Measurements from ENCODE around the gene COPZ2.

Gene COPZ2

GRCh38 chr17:48055531-48056245, 18.1 kb upstream of the COPZ2 start:
- Histone ChIP-seq H3K4me2 (ENCODE audit: insufficient read depth, low read length) (no peak overlapping the region), H3K4me3 (ENCODE audit: low read depth in 1 of 2, low read length in 2 of 2) (no peak overlapping the region), H3K27ac (ENCODE audit: low read length) (peak overlapping the region; percentile 48; the same call in 1 of the 2 replicates), H3K79me2 (ENCODE audit: insufficient read depth, low read length) (peaks cover 85% of the 10 kb centered on the region), H3K27me3 (ENCODE audit: insufficient read depth, low read length, poor library complexity) (no peaks in the 10 kb centered on the region), H3K36me3 (ENCODE audit: insufficient read depth, low read length) (peaks cover 99% of the 10 kb centered on the region), H2AFZ (ENCODE audit: low read depth, low read length) (no peak overlapping the region), H3K9ac (ENCODE audit: low read depth, low read length) (no peak overlapping the region), H3K4me1 (ENCODE audit: insufficient read depth, low read length) (peaks cover 48% of the 10 kb centered on the region), H4K20me1 (ENCODE audit: insufficient read depth, low read length) (peaks cover 97% of the 10 kb centered on the region), H3K9me3 (ENCODE audit: insufficient read depth, low read length, severe bottlenecking) (no peaks in the 10 kb centered on the region)
- TF ChIP-seq CTCF (IDR thresholded peaks at IDR 0.05; ENCODE audit: borderline replicate concordance, extremely low read depth, low read length, poor library complexity, severe bottlenecking) = no peak
- TF ChIP-seq EZH2 (IDR thresholded peaks at IDR 0.05; ENCODE audit: borderline replicate concordance, low read depth, low read length, severe bottlenecking) = no peak
- ATAC-seq (ENCODE audit: insufficient read depth, low read depth) (peak; percentile 57; the same call in 2 of the 3 replicates), DNase-seq (peak; percentile 39)

DNA sequence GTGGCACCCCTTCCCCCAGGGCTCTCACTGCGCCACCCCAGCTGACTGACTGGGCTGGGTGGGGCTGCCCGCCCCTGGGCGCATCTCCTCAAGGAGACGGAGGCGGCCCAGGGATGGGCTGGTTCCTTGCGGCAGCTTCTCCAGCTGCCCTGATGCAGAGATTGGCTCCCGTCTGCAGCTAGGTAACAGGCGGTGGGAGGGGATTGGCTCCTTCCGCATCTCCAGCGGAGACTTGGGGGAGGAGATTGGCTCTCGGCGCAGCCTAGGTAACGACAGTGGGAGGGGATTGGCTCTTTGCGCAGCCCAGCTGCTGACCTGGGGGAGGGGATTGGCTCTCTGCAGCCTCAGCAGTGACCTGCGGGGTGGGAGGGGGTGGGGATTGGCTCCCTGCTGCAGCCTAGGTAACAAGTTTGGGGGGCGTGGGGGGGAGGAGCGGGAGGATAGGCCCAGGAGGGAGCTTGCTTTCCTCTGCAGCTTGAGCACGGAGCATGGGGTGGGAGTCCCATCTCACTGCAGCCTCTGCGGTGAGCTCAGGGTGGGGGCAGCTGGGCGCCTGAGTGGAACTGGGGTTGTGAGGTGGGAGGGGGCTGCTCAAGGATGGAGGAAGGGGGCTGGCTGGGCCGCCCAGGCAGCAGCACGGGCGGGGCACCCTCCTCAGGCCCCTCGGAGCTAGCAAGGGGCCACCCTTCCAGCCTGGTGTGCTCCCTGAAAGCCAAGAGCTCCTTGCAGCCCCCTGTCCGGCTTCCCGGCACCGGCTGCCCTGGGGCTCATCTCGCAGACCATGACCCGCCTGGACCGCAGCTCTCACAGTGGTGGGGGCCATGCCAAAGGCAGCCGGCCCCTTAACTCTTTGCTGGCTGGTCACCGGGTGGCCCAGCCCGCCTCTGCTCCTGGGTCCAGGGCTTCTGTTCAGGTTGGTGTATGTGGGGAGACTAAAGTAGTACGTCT, 16.9 kb upstream of the COPZ2 start:
- DNase-seq (no peak), ATAC-seq (ENCODE audit: insufficient read depth, low read depth) (no peak)
- H3K79me2 ChIP-seq (ENCODE audit: insufficient read depth, low read length) = peaks cover 88% of the 10 kb centered on the region
- H3K9ac ChIP-seq (ENCODE audit: low read depth, low read length) = no peak overlapping the region
- no peaks in the 10 kb centered on the region for H3K9me3 ChIP-seq (ENCODE audit: insufficient read depth, low read length, severe bottlenecking)
- H4K20me1 ChIP-seq (ENCODE audit: insufficient read depth, low read length) = peaks cover 97% of the 10 kb centered on the region
- peaks cover 93% of the 10 kb centered on the region for H3K36me3 ChIP-seq (ENCODE audit: insufficient read depth, low read length)
- no peak overlapping the region for H3K4me3 ChIP-seq (ENCODE audit: low read depth in 1 of 2, low read length in 2 of 2)
- no peaks in the 10 kb centered on the region for H3K27me3 ChIP-seq (ENCODE audit: insufficient read depth, low read length, poor library complexity)
- TF ChIP-seq CTCF (IDR thresholded peaks at IDR 0.05; ENCODE audit: borderline replicate concordance, extremely low read depth, low read length, poor library complexity, severe bottlenecking) (no peak), EZH2 (IDR thresholded peaks at IDR 0.05; ENCODE audit: borderline replicate concordance, low read depth, low read length, severe bottlenecking) (no peak)
- peak overlapping the region; percentile 73; the same call in 1 of the 2 replicates for H3K4me2 ChIP-seq (ENCODE audit: insufficient read depth, low read length)
- H2AFZ ChIP-seq (ENCODE audit: low read depth, low read length) = no peak overlapping the region
- no peak overlapping the region for H3K27ac ChIP-seq (ENCODE audit: low read length)
- peaks cover 60% of the 10 kb centered on the region for H3K4me1 ChIP-seq (ENCODE audit: insufficient read depth, low read length)

GRCh38 chr17:48053758-48054237, 16.2 kb upstream of the COPZ2 start:
- Histone ChIP-seq H3K27ac (ENCODE audit: low read length) (no peak overlapping the region), H3K4me1 (ENCODE audit: insufficient read depth, low read length) (peaks cover 66% of the 10 kb centered on the region)

More at GRCh38 chr17:48053758-48054237, 16.2 kb upstream of the COPZ2 start:
- Histone ChIP-seq H3K4me3 (ENCODE audit: low read depth in 1 of 2, low read length in 2 of 2) (no peak overlapping the region), H3K36me3 (ENCODE audit: insufficient read depth, low read length) (peaks cover 86% of the 10 kb centered on the region), H3K27me3 (ENCODE audit: insufficient read depth, low read length, poor library complexity) (no peaks in the 10 kb centered on the region), H3K79me2 (ENCODE audit: insufficient read depth, low read length) (peaks cover 89% of the 10 kb centered on the region), H4K20me1 (ENCODE audit: insufficient read depth, low read length) (peaks cover 91% of the 10 kb centered on the region), H3K9ac (ENCODE audit: low read depth, low read length) (0 out of 2 replicates have a peak overlapping the region, but pooled peaks have one; percentile 12), H3K4me2 (ENCODE audit: insufficient read depth, low read length) (peak overlapping the region; percentile 73; the same call in 1 of the 2 replicates), H3K9me3 (ENCODE audit: insufficient read depth, low read length, severe bottlenecking) (no peaks in the 10 kb centered on the region), H2AFZ (ENCODE audit: low read depth, low read length) (no peak overlapping the region)
- ATAC-seq (ENCODE audit: insufficient read depth, low read depth) (no peak), DNase-seq (no peak)
- TF ChIP-seq EZH2 (IDR thresholded peaks at IDR 0.05; ENCODE audit: borderline replicate concordance, low read depth, low read length, severe bottlenecking) (no peak), CTCF (IDR thresholded peaks at IDR 0.05; ENCODE audit: borderline replicate concordance, extremely low read depth, low read length, poor library complexity, severe bottlenecking) (no peak)

All from DND-41 (cell line).